OCI-LY7 (cell line): Measurements from ENCODE around the gene PTRHD1. TPM values are rescaled to one million over a fixed set of nuclear protein-coding genes. Genes with fewer than 3 reads are reported as not detected.

Experiments used
- BruUV-seq: library from RNA; stranded (reverse); fragments of 400-500 nt; replicated peaks from 2 replicates; lab custom pipeline; 2021; lab: Mats Ljungman, UMichigan
- CTCF ChIA-PET: fragments of 300-600 bp; sonication (Branson Sonifier 250); formaldehyde crosslinking; loops from one replicate; lab custom pipeline; 2022; ENCODE audit warnings: antibody characterized with exemption; ENCODE audit not compliant: unreplicated experiment; lab: Charles Lee
- POLR2A ChIA-PET: fragments of 300-600 bp; sonication (Branson Sonifier 250); formaldehyde crosslinking; loops from one replicate; lab custom pipeline; 2022; ENCODE audit warnings: antibody characterized with exemption; lab: Charles Lee
- DNase-seq: peaks from one replicate; pipeline ENCODE4 v3.0.0-alpha.2; 2015; ENCODE audit warnings: low spot score
- H2AFZ ChIP-seq: fragments of 200-600 bp; sonication (generic), shearing (Covaris generic); 2 replicates; pipeline ENCODE4 v1.6.1; 2014; ENCODE audit warnings: mild to moderate bottlenecking, antibody characterized with exemption, low read length, moderate library complexity
- H3K27ac ChIP-seq: fragments of 200-600 bp; sonication (generic); 2 replicates; pipeline ENCODE4 v1.5.1; 2014; ENCODE audit warnings: mixed run types, low read depth, mild to moderate bottlenecking, moderate library complexity, low read length, inconsistent platforms; ENCODE audit not compliant: poor library complexity, severe bottlenecking
- H3K36me3 ChIP-seq: fragments of 200-600 bp; sonication (generic); 2 replicates; pipeline ENCODE4 v1.6.1; 2014; ENCODE audit warnings: mild to moderate bottlenecking, antibody characterized with exemption, low read length, moderate library complexity, mixed read lengths; ENCODE audit not compliant: insufficient read depth
- H3K4me1 ChIP-seq: fragments of 200-600 bp; sonication (generic); 2 replicates; pipeline ENCODE4 v1.5.1; 2014; ENCODE audit warnings: mild to moderate bottlenecking, low read length; ENCODE audit not compliant: insufficient read depth, poor library complexity, severe bottlenecking
- H3K4me2 ChIP-seq: fragments of 200-600 bp; sonication (generic); 2 replicates; pipeline ENCODE4 v1.6.1; 2014; ENCODE audit warnings: mild to moderate bottlenecking, low read length
- H3K4me3 ChIP-seq: fragments of 200-600 bp; sonication (generic); 2 replicates; pipeline ENCODE4 v1.5.1; 2014; ENCODE audit warnings: mild to moderate bottlenecking, low read depth, low read length; ENCODE audit not compliant: poor library complexity, severe bottlenecking
- H3K79me2 ChIP-seq: fragments of 200-600 bp; sonication (generic); 2 replicates; pipeline ENCODE4 v1.6.1; 2016; ENCODE audit warnings: low read depth, mild to moderate bottlenecking, low read length, moderate library complexity, mixed read lengths; ENCODE audit not compliant: insufficient read depth
- H3K9me2 ChIP-seq: fragments of 200-600 bp; sonication (generic); 2 replicates; pipeline ENCODE4 v1.6.1; 2016; ENCODE audit warnings: mild to moderate bottlenecking, low read length, mixed read lengths; ENCODE audit not compliant: insufficient read depth
- H3K9me3 ChIP-seq: fragments of 200-600 bp; sonication (generic); 2 replicates; pipeline ENCODE4 v1.6.1; 2014; ENCODE audit warnings: mild to moderate bottlenecking, mixed run types, low read length, mixed read lengths
- H4K20me1 ChIP-seq: fragments of 200-600 bp; sonication (generic); 2 replicates; pipeline ENCODE4 v1.6.1; 2014; ENCODE audit warnings: mild to moderate bottlenecking, antibody characterized with exemption, low read length, moderate library complexity, mixed read lengths; ENCODE audit not compliant: insufficient read depth
- EZH2phosphoT487 ChIP-seq: fragments of 200-600 bp; sonication (generic); IDR thresholded peaks from 2 replicates; pipeline ENCODE4 v1.6.1; 2018; ENCODE audit warnings: low read depth, borderline replicate concordance, mild to moderate bottlenecking, mixed run types, antibody characterized with exemption, low read length, moderate library complexity, mixed read lengths
- intact Hi-C: fragments of 100-400 bp; cut with micrococcal nuclease; formaldehyde crosslinking; loops from one replicate; pipeline ENCODE4 v1.10.0; 2022; ENCODE audit not compliant: unreplicated experiment
- total RNA-seq, 2 experiments: library from RNA; depleted of rRNA in 1 of 2; stranded (reverse); fragments of >200 nt in 1 of 2; shearing (Covaris generic) in 1 of 2; gene quantifications; 2 replicates each; pipeline ENCODE4 v1.2.3, GENCODE V29; 2014 to 2022
- TF ChIP-seq, protein P1 (sequence below): fragments of 200-600 bp; sonication (generic); conservative IDR thresholded peaks from 2 replicates; pipeline ENCODE4 v1.5.1; 2014; ENCODE audit warnings: mild to moderate bottlenecking, antibody characterized with exemption, low read length, moderate library complexity, mixed read lengths

Gene PTRHD1
- total RNA-seq, 2 experiments from 2014 or later: 43.9 to 55.0 TPM

GRCh38 chr2:24819442-24820174 is 26.4 kb upstream of the PTRHD1 start:
- ChIA-PET CTCF (no interaction called here), POLR2A (interaction anchor here (1.2 kb wide), 1 partner anchor 27 kb away, joined by 4 read pairs; no protein-coding TSS in a partner anchor)
- H2AFZ ChIP-seq: no peak overlapping the region
- TSS peak; percentile 49 for BruUV-seq
- no peak overlapping the region for H3K27ac ChIP-seq
- no peak for TF ChIP-seq EZH2phosphoT487
- TF ChIP-seq, protein P1, sequence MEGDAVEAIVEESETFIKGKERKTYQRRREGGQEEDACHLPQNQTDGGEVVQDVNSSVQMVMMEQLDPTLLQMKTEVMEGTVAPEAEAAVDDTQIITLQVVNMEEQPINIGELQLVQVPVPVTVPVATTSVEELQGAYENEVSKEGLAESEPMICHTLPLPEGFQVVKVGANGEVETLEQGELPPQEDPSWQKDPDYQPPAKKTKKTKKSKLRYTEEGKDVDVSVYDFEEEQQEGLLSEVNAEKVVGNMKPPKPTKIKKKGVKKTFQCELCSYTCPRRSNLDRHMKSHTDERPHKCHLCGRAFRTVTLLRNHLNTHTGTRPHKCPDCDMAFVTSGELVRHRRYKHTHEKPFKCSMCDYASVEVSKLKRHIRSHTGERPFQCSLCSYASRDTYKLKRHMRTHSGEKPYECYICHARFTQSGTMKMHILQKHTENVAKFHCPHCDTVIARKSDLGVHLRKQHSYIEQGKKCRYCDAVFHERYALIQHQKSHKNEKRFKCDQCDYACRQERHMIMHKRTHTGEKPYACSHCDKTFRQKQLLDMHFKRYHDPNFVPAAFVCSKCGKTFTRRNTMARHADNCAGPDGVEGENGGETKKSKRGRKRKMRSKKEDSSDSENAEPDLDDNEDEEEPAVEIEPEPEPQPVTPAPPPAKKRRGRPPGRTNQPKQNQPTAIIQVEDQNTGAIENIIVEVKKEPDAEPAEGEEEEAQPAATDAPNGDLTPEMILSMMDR: no peak
- no peaks in the 10 kb centered on the region; the same call in 1 of the 2 replicates for H4K20me1 ChIP-seq
- H3K4me2 ChIP-seq: no peak overlapping the region
- no peaks in the 10 kb centered on the region for H3K9me2 ChIP-seq
- no peak overlapping the region for H3K4me3 ChIP-seq
- H3K9me3 ChIP-seq: no peaks in the 10 kb centered on the region
- DNase-seq: no peak
- H3K36me3 ChIP-seq: peaks cover 100% of the 10 kb centered on the region
- H3K79me2 ChIP-seq: no peaks in the 10 kb centered on the region; the same call in 1 of the 2 replicates
- H3K4me1 ChIP-seq: no peaks in the 10 kb centered on the region
- intact Hi-C loops: no loop called here

DNA sequence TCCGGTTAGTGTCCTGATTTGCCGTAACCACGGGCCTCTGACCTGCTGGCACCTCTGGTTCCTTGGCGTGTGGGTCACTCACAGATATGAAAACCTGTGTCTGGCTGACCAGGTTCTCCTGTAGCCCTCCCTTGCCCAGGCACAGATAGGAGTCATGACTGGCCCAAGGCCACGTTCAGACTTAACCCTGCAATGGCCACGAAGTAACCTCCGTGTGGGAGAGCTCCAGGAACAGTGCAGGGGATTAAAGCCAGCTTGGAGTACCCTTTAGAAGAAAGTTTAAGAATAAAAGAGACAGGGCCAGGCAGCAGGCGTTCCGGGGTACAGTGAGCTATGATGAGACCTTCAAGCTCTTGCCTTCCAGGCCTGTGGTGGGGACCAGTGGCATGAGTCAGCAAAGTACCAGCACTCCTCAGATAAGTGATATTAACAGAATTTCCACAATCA is 25.6 kb upstream of the PTRHD1 start:
- ChIA-PET CTCF (no interaction called here), POLR2A (interaction anchor here (1.2 to 1.3 kb wide), 2 partner anchors 10 to 26 kb away, joined by 4 to 5 read pairs; no protein-coding TSS in a partner anchor)
- intact Hi-C loops: no loop called here
- Histone ChIP-seq H3K36me3 (peaks cover 100% of the 10 kb centered on the region), H3K27ac (no peak overlapping the region), H2AFZ (no peak overlapping the region), H4K20me1 (no peaks in the 10 kb centered on the region; the same call in 1 of the 2 replicates), H3K4me1 (no peaks in the 10 kb centered on the region), H3K4me2 (no peak overlapping the region), H3K9me2 (no peaks in the 10 kb centered on the region), H3K4me3 (no peak overlapping the region), H3K79me2 (peaks cover 8% of the 10 kb centered on the region; the same call in 1 of the 2 replicates), H3K9me3 (no peaks in the 10 kb centered on the region)
- TF ChIP-seq, protein P1: no peak
- TF ChIP-seq EZH2phosphoT487: no peak
- no TSS peak for BruUV-seq
- DNase-seq: no peak

- intact Hi-C loops: no loop called here
- no peak for DNase-seq
- no TSS peak for BruUV-seq
- POLR2A ChIA-PET: interaction anchor here (1.0 kb wide), 1 partner anchor 9 kb away, joined by 3 read pairs; no protein-coding TSS in a partner anchor
- Histone ChIP-seq H3K27ac (no peak overlapping the region), H3K9me3 (0 out of 2 replicates have a peak, but pooled peaks cover 8% of the 10 kb centered on the region), H3K79me2 (peaks cover 27% of the 10 kb centered on the region), H3K4me3 (no peak overlapping the region), H4K20me1 (peaks cover 5% of the 10 kb centered on the region; the same call in 1 of the 2 replicates), H3K9me2 (no peaks in the 10 kb centered on the region), H3K4me1 (no peaks in the 10 kb centered on the region), H2AFZ (no peak overlapping the region), H3K4me2 (no peak overlapping the region), H3K36me3 (peaks cover 100% of the 10 kb centered on the region)
- CTCF ChIA-PET: no interaction called here
- TF ChIP-seq, protein P1: no peak
- TF ChIP-seq EZH2phosphoT487: no peak
Measured at GRCh38 chr2:24816884-24817283, 23.7 kb upstream of the PTRHD1 start.
